Frontal cortex (tissue), 4 donors: ENCODE measurements around the gene SOWAHA. TPM values are rescaled to one million over a fixed set of nuclear protein-coding genes. Genes with fewer than 3 reads are reported as not detected.

Experiments used
- DNase-seq, 2 donors: peaks; one replicate each; pipeline ENCODE4 v3.0.0; 2012; ENCODE audit warnings: low spot score in 2 of 2
- FAIRE-seq: peaks from 2 replicates; lab custom pipeline; 2012; peaks lifted over from hg19 to GRCh38; lab: Jason Lieb, UNC
- total RNA-seq: library from RNA; depleted of rRNA; stranded (reverse); fragments of >200 nt; gene quantifications from one replicate; pipeline ENCODE4 v1.2.3, GENCODE V29; 2014
- donor health status: control.
- donor health status: control.
- donor health status: control.

Gene SOWAHA
- total RNA-seq, 1 donor from 2014 or later: 4.5 TPM

- FAIRE-seq: no peak
- DNase-seq: no peak
These were observed 10.5 kb downstream of the SOWAHA start for GRCh38 chr5:132823481-132824050.

DNA sequence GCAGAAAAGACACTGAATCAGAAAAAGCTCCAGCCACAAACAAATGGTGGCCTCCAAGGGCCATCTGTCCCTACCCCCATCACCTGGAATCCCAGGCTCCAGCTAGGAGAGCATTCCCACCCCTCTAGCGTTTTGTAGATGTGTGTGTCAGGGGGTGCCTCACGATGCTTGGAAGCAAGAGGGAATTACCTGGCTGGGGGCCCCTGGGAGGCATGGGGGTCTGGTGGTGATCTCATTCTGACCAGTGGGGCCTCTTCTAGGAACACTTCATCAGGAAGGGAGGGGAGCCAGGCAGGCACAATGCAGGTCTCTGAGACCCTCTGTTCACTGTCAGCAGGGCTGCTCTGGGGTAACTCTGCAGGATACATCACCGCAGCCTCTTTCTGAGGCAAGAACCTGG lies 11.3 kb downstream of the SOWAHA start:
- DNase-seq (no peak), FAIRE-seq (no peak)

- no peak for FAIRE-seq
- DNase-seq: no peak
These were observed 12.1 kb downstream of the SOWAHA start for GRCh38 chr5:132825033-132825833.

- no peak for FAIRE-seq
- DNase-seq: no peak
These were observed 12.8 kb downstream of the SOWAHA start for GRCh38 chr5:132825834-132826391.

DNA sequence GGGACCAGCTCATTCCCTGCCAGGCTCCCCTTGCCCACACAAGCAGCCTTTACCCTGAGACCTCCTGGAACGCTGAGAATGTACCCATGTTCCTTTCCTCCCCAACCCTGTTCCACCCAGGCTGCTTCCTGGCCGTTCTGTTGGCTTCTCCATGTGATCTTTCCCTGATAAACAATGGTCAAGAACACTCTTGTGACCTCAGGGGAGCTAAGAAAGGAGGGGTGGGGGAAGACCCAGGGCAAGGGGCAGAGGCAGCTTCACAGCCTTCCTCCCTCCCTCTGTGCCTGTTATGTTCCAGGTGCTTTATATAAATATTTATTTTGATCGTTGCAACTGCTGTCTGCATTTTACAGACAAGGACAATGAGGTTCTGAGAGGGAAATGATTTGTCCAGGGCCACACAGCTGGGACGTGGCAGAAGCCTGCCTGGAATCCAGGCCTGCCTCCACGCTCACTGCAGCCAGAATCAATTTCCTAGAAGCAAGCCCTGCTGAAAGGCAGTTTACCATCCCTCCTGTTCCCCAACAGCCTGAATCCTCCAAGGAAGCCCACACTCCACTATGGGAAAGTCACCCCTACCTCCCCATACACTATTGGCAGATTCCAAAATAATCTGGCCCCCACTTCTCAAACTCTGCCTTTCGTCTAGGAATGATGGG lies 13.5 kb downstream of the SOWAHA start:
- DNase-seq (no peak), FAIRE-seq (no peak)

GRCh38 chr5:132827943-132828673 lies 15.0 kb downstream of the SOWAHA start:
- no peak for FAIRE-seq
- peak in 1 of 2 donors; percentile 14 for DNase-seq

DNA sequence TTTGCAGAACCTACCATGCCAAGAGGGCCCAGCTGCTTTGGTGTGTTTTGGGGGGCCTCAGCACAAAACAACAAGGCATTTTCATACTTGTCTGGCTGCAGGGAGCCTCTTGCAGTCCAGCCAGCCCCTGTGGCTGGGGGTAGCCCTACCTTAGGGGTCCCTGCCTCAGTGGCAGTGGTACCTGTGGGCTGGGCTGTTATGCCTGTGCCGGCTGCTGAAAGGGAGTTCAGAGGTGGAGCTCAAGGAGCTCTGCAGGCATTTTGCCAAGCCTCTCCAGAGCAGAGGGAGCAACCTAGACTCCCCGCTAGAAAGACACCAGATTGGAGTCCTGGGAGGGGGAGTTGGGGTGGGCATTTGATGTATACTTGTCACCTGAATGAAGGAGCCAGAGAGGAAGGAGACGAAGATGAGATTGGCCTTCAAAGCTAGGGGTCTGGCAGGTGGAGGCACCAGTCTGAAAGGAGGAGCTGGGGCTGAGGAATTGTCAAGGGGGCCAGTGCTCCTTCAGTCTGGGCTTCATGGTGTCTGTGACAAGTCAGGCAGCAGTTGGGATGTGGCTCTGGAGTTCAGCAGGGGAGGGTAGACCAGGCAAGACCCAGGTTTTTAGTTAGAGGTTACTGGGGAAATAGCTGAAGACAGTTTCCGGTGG lies 15.9 kb downstream of the SOWAHA start:
- FAIRE-seq (no peak), DNase-seq (no peak)

- peak; percentile 91 to 92 for DNase-seq
- FAIRE-seq: no peak
These were observed 16.8 kb downstream of the SOWAHA start for GRCh38 chr5:132829742-132830435.

DNA sequence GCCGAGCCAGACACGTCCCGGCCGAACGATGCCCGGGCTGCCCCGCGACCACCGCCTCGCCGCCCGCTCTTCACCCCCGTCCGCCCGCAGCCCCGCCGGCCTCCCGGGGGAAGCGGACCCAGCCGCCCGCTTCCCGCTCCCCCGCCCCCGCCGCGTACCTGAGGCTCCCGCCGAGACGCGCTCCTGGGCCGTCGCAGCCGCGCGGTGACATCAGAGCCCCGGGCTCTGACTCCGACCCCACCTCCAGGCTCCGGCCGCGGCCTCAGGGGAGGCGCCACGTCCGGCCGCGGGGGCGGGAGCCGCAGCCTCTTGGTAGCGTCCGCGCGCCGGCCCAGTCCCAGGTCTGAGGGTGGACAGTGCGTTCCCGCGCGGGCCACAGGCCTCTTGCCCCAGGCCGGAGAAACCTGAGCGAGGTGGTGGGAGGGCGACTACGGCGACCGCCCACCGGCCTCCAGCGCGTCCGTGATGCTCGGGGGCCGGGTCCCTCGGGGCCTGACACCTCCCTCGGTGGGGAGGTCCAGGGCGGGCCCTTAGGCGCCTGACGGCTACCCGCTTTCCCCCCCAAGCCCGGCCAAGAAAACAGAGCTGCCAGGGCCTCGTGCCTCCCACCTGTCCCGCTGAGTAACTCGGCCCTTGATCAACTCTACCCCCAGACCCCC lies 17.5 kb downstream of the SOWAHA start, which contains the start of gene SHROOM1:
Gene SHROOM1, minus strand, starts transcription at position 212 of the 659 bp plus-strand sequence. CDS start 4,507 bp downstream, outside the sequence.
- DNase-seq (peak; percentile 68 to 74), FAIRE-seq (no peak)

DNA sequence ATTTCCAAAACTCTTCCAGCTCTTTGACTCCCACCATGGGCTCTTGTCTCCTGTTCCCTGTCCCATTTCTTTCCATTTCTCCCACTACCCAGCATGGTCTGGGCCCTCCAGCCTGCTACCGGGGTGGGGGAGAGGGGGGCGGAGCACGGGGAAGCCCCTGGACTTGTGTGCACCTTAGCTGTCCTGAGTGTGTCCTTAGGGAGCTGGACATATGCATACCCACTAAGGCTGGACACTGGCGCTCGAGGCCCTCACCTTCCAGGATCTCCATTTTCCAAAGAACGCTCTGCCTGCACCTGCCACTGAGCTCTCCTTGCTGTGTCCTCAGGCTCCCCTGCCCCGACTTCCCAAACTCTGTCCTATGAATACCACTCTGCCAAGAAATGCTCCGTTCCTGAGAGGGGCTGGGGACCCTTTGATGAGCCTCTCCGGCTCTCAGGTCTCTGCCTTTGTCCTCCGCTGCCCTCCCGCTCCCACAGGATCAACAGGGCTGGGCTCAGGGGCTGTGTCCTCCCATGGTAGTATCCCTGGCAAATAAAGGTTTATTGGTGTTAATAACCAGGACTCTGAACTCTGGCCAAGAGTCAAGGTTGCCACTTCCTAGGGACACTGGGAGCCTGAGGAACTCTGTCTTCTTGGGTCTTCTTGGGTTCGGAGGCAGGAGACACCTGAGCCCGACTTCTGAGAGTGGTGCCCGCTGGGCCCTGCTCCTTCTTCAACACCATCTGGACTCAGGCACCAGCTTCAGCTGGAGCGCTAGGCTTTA lies 18.2 kb downstream of the SOWAHA start:
- no peak for FAIRE-seq
- DNase-seq: no peak

- FAIRE-seq (no peak), DNase-seq (no peak)
These were observed 19.5 kb downstream of the SOWAHA start for GRCh38 chr5:132832612-132833011.

DNA sequence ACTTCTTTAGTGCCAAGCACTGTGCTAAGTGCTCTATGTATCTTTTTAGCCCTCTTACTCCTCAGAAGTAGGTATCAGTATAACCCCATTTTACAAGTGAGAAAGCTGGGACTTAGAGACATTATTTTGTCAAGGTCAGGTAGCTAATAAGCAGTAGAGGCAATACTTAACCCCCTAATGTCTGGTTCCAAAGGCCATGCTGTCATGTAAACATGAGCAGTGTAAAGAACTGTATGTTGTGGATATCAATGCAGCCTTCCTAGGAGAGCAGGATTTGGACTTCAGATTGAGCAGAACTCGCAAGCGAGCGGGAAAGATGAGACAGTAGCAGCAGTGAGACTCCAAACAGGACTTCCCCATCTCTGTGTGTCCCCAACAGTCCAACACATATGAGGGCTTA lies 21.0 kb downstream of the SOWAHA start:
- DNase-seq (no peak), FAIRE-seq (no peak)

- FAIRE-seq: no peak
These were observed 23.8 kb downstream of the SOWAHA start for GRCh38 chr5:132836852-132837251.

GRCh38 chr5:132837868-132838267 lies 24.8 kb downstream of the SOWAHA start:
- FAIRE-seq (no peak), DNase-seq (no peak)

More at GRCh38 chr5:132836852-132837251, 23.8 kb downstream of the SOWAHA start:
- DNase-seq: no peak

GRCh38 chr5:132838516-132839282 lies 25.6 kb downstream of the SOWAHA start:
- FAIRE-seq: no peak

DNA sequence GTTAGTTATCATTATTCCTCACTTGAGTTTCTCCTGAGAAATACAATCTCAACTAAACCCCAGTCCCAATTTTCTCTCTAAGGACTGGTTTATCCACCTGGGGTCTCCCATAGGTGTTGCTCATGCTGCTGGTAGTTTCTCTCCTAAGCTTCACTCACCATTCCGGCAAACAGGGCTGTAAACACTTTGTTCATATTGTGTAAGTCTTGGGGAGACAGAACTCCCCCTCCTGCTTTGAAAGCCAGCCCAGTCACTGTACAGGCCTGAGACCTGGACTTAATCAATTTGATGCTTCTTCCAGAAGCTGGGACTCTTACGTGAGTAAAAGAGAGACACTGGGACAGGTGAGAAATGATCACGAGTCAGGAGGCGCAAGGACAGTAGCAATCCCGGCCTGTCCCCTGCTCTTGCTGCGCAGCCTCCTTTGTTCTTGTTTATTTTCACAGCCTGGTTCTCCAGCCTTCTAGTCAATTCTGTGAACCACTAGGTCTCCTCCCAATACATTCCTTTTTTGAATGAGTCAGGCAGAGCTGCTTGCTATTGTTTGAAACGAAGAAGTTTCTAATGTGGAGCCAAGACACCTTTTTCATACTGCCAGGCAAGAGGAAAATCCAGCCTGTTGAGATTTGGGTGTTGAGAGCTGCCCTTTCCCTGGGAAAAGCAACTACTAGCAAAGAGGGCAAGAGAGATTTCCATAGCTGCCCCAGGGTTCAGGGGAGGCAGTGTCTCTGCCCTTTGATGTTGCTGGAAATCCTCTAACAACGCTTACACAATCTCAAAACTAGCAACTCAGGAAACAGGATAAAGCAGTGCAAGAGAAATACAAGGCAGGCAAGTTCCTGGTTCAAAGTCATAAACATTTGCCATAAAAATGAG lies 26.6 kb downstream of the SOWAHA start:
- DNase-seq (no peak), FAIRE-seq (no peak)

More at GRCh38 chr5:132838516-132839282, 25.6 kb downstream of the SOWAHA start:
- DNase-seq: no peak
